GM23338 (cell line): ENCODE data around the gene SETX.

Experiments used
- CREB1 ChIP-seq: fragments of 250-450 bp; sonication (Bioruptor Pico); IDR thresholded peaks from 2 replicates; pipeline ENCODE4 v1.5.0; 2020; ENCODE audit warnings: low read depth, mild to moderate bottlenecking, moderate library complexity
- CTCF ChIP-seq, 2 experiments: fragments of 200-600 bp in 1 of 2; sonication (generic) in 1 of 2; conservative IDR thresholded peaks; 2 replicates each; pipeline versions ENCODE4 v1.5.1 to v1.6.1; 2016 to 2017; ENCODE audit warnings: antibody characterized with exemption in 2 of 2, low read depth in 2 of 2, mild to moderate bottlenecking in 2 of 2, moderate library complexity in 1 of 2
- JUNB ChIP-seq: IDR thresholded peaks from one replicate; pipeline ENCODE4 v1.6.1; 2016; ENCODE audit warnings: antibody characterized with exemption; ENCODE audit not compliant: unreplicated experiment
- TF ChIP-seq, protein P1 (sequence below): IDR thresholded peaks from 2 replicates; pipeline ENCODE4 v1.6.1; 2016; ENCODE audit warnings: antibody characterized with exemption
- TF ChIP-seq, protein P2 (sequence below): fragments of 250-450 bp; sonication (Bioruptor Pico); IDR thresholded peaks from 2 replicates; pipeline ENCODE4 v1.5.0; 2020; ENCODE audit warnings: mild to moderate bottlenecking, moderate library complexity
- TF ChIP-seq, protein P3 (sequence below): IDR thresholded peaks from one replicate; pipeline ENCODE4 v1.6.1; 2018; ENCODE audit warnings: antibody characterized with exemption; ENCODE audit not compliant: unreplicated experiment

DNA sequence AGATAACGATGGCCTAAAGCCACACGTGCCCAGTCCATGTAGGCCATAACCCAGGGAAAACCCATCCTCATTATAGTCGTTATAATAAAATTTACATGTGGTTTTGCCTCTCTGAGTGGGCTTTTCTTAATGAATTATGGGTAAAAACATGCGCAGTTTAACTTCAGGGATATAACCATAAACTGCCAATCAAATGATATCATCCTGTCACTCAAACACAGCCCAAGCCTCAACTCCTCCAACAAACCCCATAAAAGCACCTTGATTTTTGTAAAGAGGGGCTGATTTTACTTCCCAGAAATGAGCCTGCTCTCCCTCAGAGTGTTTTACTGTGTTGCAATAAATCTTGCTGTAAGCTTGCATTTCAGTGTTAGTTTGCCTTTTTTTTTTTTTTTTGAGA is 15.8 kb upstream of the SETX start:
- TF ChIP-seq CTCF (conservative IDR thresholded peaks at IDR 0.05; ENCODE audit: low read depth in 2 of 2) (no peak), CREB1 (CRISPR knock-in tag) (no peak), JUNB (no peak)
- TF ChIP-seq, protein P1, sequence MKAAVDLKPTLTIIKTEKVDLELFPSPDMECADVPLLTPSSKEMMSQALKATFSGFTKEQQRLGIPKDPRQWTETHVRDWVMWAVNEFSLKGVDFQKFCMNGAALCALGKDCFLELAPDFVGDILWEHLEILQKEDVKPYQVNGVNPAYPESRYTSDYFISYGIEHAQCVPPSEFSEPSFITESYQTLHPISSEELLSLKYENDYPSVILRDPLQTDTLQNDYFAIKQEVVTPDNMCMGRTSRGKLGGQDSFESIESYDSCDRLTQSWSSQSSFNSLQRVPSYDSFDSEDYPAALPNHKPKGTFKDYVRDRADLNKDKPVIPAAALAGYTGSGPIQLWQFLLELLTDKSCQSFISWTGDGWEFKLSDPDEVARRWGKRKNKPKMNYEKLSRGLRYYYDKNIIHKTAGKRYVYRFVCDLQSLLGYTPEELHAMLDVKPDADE = no peak
- TF ChIP-seq, protein P2, sequence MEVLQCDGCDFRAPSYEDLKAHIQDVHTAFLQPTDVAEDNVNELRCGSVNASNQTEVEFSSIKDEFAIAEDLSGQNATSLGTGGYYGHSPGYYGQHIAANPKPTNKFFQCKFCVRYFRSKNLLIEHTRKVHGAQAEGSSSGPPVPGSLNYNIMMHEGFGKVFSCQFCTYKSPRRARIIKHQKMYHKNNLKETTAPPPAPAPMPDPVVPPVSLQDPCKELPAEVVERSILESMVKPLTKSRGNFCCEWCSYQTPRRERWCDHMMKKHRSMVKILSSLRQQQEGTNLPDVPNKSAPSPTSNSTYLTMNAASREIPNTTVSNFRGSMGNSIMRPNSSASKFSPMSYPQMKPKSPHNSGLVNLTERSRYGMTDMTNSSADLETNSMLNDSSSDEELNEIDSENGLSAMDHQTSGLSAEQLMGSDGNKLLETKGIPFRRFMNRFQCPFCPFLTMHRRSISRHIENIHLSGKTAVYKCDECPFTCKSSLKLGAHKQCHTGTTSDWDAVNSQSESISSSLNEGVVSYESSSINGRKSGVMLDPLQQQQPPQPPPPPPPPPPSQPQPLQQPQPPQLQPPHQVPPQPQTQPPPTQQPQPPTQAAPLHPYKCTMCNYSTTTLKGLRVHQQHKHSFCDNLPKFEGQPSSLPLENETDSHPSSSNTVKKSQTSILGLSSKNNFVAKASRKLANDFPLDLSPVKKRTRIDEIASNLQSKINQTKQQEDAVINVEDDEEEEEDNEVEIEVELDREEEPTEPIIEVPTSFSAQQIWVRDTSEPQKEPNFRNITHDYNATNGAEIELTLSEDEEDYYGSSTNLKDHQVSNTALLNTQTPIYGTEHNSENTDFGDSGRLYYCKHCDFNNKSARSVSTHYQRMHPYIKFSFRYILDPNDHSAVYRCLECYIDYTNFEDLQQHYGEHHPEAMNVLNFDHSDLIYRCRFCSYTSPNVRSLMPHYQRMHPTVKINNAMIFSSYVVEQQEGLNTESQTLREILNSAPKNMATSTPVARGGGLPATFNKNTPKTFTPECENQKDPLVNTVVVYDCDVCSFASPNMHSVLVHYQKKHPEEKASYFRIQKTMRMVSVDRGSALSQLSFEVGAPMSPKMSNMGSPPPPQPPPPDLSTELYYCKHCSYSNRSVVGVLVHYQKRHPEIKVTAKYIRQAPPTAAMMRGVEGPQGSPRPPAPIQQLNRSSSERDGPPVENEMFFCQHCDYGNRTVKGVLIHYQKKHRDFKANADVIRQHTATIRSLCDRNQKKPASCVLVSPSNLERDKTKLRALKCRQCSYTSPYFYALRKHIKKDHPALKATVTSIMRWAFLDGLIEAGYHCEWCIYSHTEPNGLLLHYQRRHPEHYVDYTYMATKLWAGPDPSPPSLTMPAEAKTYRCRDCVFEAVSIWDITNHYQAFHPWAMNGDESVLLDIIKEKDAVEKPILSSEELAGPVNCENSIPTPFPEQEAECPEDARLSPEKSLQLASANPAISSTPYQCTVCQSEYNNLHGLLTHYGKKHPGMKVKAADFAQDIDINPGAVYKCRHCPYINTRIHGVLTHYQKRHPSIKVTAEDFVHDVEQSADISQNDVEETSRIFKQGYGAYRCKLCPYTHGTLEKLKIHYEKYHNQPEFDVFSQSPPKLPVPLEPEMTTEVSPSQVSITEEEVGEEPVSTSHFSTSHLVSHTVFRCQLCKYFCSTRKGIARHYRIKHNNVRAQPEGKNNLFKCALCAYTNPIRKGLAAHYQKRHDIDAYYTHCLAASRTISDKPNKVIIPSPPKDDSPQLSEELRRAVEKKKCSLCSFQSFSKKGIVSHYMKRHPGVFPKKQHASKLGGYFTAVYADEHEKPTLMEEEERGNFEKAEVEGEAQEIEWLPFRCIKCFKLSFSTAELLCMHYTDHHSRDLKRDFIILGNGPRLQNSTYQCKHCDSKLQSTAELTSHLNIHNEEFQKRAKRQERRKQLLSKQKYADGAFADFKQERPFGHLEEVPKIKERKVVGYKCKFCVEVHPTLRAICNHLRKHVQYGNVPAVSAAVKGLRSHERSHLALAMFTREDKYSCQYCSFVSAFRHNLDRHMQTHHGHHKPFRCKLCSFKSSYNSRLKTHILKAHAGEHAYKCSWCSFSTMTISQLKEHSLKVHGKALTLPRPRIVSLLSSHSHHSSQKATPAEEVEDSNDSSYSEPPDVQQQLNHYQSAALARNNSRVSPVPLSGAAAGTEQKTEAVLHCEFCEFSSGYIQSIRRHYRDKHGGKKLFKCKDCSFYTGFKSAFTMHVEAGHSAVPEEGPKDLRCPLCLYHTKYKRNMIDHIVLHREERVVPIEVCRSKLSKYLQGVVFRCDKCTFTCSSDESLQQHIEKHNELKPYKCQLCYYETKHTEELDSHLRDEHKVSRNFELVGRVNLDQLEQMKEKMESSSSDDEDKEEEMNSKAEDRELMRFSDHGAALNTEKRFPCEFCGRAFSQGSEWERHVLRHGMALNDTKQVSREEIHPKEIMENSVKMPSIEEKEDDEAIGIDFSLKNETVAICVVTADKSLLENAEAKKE (CRISPR knock-in tag) = no peak
- TF ChIP-seq, protein P3, sequence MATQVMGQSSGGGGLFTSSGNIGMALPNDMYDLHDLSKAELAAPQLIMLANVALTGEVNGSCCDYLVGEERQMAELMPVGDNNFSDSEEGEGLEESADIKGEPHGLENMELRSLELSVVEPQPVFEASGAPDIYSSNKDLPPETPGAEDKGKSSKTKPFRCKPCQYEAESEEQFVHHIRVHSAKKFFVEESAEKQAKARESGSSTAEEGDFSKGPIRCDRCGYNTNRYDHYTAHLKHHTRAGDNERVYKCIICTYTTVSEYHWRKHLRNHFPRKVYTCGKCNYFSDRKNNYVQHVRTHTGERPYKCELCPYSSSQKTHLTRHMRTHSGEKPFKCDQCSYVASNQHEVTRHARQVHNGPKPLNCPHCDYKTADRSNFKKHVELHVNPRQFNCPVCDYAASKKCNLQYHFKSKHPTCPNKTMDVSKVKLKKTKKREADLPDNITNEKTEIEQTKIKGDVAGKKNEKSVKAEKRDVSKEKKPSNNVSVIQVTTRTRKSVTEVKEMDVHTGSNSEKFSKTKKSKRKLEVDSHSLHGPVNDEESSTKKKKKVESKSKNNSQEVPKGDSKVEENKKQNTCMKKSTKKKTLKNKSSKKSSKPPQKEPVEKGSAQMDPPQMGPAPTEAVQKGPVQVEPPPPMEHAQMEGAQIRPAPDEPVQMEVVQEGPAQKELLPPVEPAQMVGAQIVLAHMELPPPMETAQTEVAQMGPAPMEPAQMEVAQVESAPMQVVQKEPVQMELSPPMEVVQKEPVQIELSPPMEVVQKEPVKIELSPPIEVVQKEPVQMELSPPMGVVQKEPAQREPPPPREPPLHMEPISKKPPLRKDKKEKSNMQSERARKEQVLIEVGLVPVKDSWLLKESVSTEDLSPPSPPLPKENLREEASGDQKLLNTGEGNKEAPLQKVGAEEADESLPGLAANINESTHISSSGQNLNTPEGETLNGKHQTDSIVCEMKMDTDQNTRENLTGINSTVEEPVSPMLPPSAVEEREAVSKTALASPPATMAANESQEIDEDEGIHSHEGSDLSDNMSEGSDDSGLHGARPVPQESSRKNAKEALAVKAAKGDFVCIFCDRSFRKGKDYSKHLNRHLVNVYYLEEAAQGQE = no peak
